Umbilical cord (tissue), 2 donors: ENCODE measurements around the gene GRIN1. TPM values are rescaled to one million over a fixed set of nuclear protein-coding genes. Genes with fewer than 3 reads are reported as not detected.

Experiments
- DNase-seq: peaks from one replicate; pipeline ENCODE4 v3.0.0-alpha.2; 2015; ENCODE audit warnings: low spot score
- total RNA-seq: library from RNA; depleted of rRNA; stranded (reverse); fragments of >200 nt; gene quantifications from one replicate; pipeline ENCODE4 v1.2.3, GENCODE V29; 2014; ENCODE audit warnings: low replicate concordance; ENCODE audit not compliant: insufficient read depth

Gene GRIN1
- total RNA-seq, 1 donor from 2014 or later, result 5.1 TPM

DNA sequence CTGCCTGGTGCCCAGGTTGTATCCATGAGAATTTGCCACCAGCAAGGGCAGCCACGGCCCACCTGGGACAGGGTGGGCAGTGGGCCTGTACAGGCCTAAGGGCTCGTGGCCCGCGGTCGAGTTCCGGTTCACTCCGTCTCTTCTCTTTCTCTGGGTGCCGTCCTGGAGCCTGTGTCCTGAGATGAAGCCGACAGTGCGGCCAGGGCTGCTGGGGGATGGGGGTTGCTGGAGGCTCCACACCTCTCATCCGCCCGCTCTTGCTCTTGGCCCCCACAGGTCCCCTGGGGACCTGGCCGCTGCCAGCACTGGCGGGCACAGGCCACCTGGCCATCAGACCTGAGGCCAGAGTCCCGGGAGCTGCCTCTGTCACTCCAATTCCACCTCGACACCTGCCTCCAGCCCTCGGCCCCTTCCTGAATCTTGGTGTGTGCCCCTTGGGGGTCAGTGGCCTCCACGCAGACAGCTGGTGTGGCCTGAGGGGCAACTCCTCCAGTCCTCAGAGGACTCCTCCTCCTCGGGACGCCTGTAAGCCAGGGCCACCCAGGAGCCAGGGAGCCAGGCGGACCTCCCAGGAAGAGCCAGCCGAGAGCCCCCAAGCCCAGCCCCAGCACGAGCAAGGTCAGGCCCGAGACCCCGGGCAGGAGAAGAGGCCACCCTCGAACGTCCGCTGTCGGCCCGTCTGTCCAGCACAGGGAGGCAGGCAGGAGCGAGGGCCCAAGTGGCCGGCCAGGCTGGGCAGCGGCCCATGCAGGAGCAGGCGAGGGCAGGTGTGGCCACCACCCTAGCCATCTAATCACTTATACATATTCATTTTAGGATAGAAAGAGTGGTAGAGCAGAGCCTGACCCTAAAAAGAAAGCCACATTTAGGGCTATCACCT is 25.7 kb downstream of the GRIN1 start:
- no peak for DNase-seq

DNA sequence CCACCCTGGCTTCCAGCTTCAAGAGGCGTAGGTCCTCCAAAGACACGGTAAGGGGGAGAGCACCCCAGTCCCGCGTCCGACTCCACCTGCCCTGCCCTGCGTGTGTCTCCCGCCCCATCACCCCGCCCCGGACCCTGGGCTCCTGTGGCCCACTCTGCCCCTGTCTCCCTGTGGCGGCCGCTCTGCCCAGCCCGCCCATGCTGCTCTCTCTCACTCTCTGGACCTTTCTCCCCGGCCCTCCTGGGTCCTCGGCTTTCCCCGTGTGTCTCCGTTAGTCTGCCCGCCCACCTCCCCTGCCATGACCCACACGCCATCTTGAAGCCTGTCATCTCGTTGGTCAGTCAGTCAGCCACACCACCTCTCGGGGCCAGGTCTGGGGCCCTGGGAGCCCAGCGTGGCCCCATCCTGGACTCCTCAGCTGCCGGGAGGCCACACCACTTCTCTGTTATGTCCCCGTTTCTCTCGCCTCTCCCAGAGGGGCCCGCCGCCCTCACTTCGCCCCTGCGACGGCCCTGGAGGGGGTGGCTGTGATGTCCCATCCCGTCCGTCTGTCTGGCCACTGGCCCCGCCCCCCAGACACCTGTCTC is 26.4 kb downstream of the GRIN1 start:
- DNase-seq, result no peak

DNA sequence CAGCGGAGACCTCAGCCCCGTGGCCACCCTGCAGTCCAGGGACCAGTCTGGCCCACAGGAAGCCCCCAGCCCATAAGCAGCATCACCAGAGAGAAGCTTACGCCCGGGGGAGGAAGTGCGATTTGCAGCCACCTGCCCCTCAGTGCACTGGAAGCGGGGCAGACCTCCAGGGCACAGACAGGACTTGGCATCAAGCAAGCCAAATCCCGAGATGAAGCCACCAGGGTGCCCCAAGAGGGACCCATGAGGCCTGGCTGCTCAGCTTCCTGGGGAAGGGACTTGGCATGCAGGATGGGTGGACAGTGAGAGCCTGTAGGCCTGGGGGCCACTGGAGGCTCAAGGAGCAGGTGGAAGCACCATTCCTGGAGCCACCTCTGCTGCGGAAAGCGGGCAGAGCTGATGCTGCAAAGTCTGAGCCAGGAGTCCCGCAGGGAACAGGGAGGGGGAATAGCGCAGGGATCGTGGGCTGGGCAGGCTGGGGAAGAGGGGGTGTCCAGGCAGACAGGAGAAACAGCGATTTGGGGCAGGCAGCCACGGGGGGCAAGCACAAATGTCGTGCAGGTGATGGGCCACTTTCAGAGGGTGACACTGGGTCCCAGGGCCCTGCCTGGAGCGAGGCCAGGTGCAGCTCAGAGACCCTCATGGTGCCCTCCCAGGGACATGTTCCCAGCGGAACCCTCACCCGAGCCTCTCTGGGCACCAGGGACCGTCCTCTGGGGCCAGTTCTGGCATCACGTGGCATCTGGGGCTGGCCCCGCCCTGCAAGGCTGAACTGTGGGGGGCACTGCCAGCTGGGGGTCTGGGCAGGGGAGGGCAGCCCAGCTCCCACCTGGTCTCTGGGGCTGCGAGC is 27.7 kb downstream of the GRIN1 start:
- DNase-seq, result no peak

DNA sequence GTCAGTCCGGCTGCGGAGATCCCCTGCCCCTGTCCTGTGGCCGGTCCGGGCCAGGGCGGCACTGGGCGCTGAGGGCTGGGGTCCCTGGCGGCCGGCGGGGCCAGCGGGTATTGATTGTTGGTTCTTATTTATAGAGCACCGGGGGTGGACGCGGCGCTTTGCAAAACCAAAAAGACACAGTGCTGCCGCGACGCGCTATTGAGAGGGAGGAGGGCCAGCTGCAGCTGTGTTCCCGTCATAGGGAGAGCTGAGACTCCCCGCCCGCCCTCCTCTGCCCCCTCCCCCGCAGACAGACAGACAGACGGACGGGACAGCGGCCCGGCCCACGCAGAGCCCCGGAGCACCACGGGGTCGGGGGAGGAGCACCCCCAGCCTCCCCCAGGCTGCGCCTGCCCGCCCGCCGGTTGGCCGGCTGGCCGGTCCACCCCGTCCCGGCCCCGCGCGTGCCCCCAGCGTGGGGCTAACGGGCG is 28.4 kb downstream of the GRIN1 start:
- no peak for DNase-seq

DNA sequence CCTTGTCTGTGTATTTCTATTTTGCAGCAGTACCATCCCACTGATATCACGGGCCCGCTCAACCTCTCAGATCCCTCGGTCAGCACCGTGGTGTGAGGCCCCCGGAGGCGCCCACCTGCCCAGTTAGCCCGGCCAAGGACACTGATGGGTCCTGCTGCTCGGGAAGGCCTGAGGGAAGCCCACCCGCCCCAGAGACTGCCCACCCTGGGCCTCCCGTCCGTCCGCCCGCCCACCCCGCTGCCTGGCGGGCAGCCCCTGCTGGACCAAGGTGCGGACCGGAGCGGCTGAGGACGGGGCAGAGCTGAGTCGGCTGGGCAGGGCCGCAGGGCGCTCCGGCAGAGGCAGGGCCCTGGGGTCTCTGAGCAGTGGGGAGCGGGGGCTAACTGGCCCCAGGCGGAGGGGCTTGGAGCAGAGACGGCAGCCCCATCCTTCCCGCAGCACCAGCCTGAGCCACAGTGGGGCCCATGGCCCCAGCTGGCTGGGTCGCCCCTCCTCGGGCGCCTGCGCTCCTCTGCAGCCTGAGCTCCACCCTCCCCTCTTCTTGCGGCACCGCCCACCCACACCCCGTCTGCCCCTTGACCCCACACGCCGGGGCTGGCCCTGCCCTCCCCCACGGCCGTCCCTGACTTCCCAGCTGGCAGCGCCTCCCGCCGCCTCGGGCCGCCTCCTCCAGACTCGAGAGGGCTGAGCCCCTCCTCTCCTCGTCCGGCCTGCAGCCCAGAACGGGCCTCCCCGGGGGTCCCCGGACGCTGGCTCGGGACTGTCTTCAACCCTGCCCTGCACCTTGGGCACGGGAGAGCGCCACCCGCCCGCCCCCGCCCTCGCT is 29.0 kb downstream of the GRIN1 start:
- no peak for DNase-seq

- DNase-seq, result no peak
Measured at GRCh38 chr9:137168573-137168903, 29.6 kb downstream of the GRIN1 start.

- DNase-seq, result peak; percentile 13
Measured at GRCh38 chr9:137168904-137169856, 30.2 kb downstream of the GRIN1 start.

DNA sequence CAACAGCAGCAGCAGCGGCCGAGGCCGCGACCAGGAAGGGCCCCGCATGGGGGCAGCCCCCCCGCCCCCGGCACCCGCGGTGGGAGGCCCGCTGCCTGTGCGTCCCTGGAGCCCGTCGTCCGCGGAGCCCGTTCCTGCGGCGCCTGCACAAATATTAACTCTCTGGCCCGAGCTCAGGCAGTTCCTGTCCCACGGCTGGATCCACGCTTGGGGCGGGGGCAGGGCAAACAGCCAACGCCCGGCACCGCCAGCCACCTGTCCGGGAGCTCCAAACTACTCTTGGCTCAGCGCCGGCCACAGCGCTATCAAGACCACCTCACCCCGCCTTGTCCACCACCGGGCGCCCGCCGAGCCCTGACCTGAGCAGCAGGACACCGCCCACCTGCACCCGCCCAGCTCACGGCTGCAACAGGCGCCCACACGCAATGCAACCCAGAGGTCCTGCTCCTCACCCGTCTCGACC is 31.0 kb downstream of the GRIN1 start, which contains the start of gene LRRC26:
Gene LRRC26, minus strand, starts transcription at position 156 of the 463 bp plus-strand sequence. Its CDS starts 108 bp downstream, at position 48.
- DNase-seq, result no peak

DNA sequence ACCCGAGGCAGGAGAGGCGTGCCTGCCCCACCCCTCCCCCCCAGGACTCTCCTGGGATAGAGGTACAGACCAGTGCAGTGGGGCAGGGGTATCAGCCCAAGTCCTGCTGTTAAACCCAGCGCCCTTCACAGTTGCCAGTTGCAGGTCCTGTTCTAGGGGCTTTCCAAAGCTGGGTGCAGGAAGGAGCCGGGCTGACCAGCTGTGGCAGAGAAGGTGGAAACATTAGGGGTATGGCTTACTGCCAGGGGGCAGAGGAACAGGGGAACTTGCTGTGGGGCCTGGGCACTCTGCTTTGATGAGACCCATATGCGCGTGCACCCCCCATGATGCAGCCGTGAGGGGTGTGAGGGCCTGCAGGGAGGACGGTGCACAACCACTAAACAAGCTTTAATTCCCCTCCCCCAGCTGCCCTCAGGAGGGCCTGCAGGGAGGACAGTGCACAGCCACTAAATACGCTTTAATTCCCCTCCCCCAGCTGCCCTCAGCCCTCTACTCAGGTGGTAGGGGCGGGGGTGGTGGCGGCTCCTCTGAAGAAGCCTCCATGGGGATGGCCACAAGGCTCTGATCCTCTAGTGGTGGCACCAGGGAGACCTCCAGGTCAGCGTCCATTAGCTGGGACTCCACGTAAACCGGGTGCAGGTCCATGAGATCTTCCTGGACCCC is 31.7 kb downstream of the GRIN1 start:
- no peak for DNase-seq

DNA sequence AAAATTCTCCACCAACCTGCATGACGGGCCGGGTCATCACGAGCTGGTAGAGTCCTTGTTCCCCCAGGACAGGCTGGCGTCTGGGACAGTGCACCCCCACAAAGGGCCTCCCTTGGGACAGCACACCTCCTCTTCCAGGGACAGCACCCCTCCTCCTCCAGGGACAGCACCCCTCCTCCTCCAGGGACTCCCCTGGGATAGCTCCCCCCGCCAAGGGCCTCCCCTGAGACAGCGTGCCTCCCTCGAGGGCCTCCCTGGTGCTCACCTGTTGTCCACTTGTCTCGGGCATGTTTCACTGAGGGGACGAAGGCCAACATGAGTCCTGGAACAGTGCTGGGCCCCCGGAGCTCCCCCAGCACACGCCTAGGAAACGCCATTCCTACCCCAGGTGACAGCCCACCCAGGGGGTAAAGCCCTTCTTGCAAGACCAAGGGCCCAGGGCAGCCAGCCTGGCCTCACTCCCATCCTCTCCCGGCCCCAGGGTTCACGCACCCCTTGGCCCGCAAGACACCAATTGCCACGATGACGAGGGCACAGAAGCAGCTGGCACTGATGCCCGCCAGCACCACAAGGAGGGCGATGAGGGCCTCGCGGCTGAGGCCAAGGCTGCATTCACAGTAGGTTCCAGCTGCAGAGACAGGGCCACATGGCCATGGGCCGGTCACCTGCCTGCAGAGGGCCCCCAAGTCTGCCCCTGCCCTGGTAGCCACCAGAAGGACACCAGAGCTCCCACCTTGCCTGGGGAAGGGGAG is 32.4 kb downstream of the GRIN1 start:
- no peak for DNase-seq

- DNase-seq, result no peak
Measured at GRCh38 chr9:137172901-137173795, 34.2 kb downstream of the GRIN1 start.

- DNase-seq, result no peak
Measured at GRCh38 chr9:137173796-137174664, 35.1 kb downstream of the GRIN1 start.

DNA sequence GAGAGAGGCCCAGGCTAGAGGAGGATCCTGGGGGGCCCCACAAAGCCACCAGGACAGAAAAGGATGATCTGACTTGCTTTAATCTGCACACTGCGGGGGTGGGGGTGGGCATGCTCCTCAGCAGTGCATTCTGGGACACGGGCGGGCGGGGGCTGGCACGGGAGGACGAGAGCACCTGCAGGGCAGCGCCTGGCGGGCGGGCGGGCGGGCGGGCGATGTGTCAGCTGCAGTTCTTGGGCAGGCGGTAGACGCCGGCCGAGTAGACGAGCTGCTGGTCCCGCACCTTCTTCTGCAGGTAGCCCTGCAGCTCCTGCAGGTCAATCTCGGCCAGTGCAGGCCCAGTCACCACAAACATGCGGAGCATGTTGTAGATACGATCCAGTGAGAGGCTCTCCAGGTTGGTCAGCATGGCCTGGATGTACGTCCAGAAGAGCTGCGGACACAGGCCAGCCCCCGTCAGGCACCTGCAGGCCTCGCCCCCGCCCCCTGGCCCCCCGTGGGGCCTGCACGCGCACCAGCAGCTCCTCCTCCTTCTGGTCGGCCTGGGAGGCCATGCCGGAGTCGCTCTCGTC is 35.9 kb downstream of the GRIN1 start:
- no peak for DNase-seq

DNA sequence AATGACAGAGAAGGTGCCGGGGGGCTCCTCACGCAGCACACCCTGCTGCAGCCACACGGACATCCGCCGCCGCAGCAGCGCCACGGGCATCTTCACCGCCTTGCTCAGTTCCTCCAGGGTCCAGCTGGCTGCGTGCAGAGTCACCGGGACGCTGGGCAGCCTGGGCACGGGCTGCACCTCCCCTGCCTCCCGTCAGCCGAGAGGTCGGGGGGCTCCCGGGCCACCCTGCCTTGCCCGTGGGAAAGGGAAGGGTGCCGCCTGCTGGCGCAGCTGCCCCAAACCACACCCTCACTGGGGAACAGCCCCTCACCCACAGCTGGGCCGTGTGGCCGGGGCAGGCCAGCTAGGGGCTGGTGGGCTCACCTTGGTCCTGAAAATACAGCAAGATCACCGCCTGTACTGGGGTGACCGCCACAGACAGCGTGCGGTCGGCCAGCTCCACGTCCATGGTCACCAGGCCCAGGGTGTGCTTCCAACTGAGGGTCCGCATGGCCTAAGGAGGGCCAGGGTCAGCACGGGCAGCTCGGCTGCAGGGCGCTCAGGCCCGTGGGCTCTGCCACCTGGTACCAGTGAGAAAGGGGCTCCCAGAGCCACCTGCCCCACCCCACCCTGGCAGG is 36.5 kb downstream of the GRIN1 start:
- DNase-seq, result no peak

DNA sequence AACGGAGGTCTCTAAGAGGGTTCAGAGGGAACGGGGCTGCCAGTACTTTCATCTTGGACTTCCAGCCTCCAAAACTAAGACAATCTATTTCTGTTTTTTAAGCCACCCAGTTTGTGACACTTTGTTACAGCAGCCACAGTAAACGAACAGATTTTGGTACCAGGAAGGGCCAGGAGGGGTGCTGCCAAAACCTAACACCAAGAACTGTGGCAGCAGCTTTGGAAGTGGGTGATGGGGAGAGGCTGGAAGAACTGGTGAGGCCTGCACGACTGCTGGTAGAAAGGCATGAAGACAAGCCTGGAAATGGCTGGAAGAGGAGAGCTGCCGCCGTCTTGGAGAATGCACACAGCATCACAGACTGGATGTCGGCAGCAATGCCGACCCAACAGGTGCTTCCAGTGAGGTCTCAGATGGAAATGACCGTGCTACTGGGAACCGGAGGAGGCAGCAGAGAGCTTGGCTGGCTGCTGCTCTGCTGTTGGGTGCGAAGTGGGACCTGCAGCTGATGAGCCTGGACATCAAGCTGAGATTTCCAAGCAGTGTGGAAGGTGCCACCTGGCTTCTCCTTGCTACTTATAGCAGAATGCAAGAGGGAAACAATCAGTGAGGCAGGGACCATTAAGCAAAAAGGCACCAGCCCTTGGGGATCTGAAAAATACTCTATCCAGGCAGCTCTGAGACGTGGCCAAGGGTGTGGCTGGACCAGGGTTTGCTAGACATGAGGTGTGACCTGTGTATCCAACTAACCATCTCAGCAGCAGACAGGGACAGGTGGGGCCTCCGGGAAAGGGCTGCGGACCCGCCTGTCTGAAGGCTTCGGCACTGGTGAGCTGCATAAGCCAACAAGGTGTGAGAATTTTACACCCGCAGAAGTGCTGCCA is 37.6 kb downstream of the GRIN1 start:
- DNase-seq, result no peak
